DMS53 treated with DMSO at 0.1 percent for 48 hours (cell line): ENCODE results near the gene AKAP10.
"Not testable (repeated sequence)": the region's sequence is repeated elsewhere in the genome, so short reads cannot be mapped to it uniquely, and the experiment has no call there.

Source experiments
- DNase-seq: peaks from one replicate; lab custom pipeline; 2025; ENCODE audit not compliant: unreplicated experiment; lab: John Stamatoyannopoulos, UW

AKAP10 gene

DNA sequence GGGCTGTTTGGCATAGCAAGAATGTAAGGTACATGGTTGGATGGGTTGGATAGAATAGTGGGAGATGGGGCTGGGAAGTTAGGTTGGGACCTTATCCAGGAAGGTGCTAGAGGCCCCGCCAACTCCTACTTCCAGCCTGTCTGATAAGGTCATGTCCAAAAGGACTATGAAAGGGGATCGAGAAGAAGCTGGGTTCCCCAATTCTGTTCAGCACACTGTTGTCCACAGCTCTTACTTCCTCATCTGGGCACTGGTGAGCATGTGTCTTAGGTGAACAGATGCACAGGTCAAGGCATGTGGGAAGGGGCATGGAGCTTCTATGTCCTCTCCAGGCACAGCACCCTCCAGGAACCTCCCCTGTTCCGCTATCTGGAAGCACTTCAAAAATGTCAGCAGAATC is 104.3 kb downstream of the AKAP10 start:
- no peak for DNase-seq

DNA sequence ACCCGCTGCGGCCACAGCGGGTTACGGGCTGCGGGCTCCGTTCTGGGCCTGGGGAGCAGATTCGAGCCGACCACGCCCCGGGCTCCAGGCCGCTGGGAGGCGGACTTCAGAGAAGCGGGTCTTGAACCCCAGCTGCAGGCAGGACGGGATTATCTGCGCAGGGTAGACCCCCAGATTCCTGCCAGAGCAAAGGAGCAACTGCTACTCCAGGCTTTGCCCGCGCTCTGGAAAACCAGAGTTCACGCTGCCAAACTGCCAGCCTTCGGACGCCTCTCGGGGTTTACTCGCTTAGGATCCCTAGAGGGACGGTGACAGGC is 109.6 kb downstream of the AKAP10 start:
- peak; percentile 19 for DNase-seq

DNA sequence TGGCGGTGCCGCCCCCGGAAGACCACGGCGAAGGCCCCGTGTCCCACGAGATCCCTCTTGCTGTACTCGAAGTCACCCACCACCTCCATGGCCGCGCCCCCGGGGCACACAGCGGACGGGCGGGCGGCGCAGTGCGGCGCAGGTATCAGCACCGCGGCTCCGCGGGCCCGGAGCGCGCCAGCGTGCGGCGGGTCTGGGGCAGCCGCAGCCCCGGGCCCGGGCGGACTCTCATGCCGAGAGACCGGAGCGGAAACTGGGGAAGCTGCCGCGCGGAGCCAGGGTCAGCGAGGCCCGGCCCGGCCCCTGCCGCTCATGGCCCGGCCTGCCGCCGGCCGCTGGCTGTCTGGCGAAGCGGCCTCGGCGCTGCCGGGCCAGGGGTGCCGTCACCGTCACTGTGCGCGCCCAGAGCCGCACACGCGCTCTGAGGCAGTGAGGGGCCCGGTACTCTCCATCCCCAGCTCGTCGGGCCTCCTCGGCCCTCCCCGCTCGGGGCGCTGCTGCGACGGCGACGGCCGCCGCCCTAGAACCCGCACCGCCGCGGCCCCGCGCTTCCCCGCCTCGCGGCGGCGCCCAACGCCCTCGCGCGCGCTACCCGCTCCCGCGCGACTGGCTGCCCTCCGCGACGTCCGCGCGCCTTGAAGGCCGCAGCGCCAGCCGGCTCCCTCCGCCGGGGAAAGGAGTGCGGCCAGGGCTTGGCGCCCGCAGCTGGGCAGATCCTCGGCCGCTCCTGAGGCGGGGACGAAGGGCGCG is 110.1 kb downstream of the AKAP10 start, which contains the start of gene ULK2:
Gene ULK2 (minus strand): TSS at position 608 of the 750 bp plus-strand sequence. CDS start 519 bp downstream, at position 89.
- peak; percentile 19 for DNase-seq

DNA sequence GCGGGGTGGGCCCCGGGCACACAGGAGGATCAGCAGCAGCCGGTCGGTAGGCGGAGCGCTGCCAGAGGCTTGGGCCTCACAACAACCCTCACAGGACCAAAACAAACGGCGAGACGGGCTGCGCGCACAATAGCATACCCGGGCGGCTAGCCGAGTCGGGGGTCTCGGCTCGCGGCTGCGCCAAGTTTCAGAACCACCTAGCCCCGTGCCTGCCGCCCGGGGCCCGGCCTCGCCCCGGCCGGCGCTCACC is 110.6 kb downstream of the AKAP10 start:
- DNase-seq = peak; percentile 5

DNA sequence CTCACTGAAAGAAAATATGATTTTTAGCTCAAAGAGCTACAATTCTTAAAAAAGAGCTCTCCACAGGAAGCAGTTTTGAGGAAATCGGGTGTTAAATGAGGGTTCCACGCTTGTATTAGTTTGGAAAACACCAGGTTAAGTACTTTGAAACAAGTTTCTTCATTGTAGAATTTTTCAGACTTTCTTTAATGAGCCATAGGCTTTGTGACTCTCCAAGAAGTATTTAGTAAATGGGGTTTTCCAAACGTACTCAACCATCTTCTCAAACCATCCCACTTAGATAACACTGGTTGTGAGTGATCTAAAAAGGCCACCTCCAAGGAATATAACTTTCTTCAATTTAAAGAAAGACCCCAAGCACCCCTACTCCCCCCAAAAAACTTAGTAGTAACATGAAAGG is 112.6 kb downstream of the AKAP10 start:
- DNase-seq = no peak

DNA sequence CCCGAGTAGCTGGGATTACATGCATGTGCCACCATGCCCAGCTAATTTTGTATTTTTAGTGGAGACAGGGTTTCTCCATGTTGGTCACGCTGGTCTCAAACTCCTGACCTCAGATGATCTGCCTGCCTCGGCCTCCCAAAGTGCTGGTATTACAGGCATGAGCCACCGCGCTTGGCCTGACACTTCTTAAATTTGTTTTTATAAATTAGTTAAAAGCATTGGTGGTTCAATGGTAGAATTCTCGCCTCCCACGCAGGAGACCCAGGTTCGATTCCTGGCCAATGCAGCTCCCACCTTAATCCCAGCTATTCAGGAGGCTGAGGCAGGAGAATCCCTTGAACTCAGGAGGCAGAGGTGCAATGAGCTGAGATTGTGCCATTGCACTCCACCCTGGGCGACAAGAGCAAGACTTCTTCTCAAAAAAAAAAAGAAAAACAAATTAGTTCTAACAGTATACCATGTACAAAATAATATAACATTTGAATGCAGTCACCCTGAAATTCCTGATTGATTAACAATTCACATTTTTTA is 116.9 kb downstream of the AKAP10 start:
- DNase-seq = not testable (repeated sequence)

DNA sequence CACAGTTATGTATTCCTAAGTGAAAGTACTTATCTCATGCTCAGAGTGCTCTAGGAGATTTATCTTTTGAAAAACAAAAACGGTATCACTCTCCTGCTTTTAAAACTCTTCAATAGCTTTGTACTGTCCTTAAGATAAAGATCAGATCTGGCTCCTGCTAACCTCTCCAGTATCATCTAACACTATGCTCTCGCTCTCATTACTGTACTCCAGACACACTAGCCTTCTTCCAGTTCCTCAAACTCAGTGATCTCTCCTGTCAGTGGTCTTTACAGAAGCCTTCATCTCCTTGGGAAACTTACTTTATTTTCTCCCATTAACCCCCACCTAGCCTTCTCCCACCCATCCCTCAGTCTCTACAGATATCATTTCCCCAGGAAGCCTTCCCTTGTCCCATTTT is 120.0 kb downstream of the AKAP10 start:
- DNase-seq = no peak
